Aorta (tissue), 5 donors: Measurements from ENCODE around the gene ACBD4. TPM values are rescaled to one million over a fixed set of nuclear protein-coding genes. Genes with fewer than 3 reads are reported as not detected.

Experiments
- ATAC-seq: fragments of 200-7000 bp; cut with Tn5 transposase; one replicate; pipeline ENCODE4 v1.9.1; 2022; ENCODE audit warnings: moderate library complexity; ENCODE audit not compliant: low FRiP score
- DNase-seq, 2 donors: peaks; one replicate each; pipeline ENCODE4 v3.0.0-alpha.2; 2020
- H3K27ac ChIP-seq, 2 donors: one replicate each; pipeline ENCODE4 v1.5.1; 2013; ENCODE audit warnings: low read length in 2 of 2, mild to moderate bottlenecking in 2 of 2, moderate library complexity in 2 of 2, control low read depth in 1 of 2, inconsistent platforms in 1 of 2, low read depth in 1 of 2
- H3K27me3 ChIP-seq, 2 donors: one replicate each; pipeline ENCODE4 v1.6.1; 2013; ENCODE audit warnings: control low read depth in 1 of 2, low read length in 1 of 2, mild to moderate bottlenecking in 1 of 2, moderate library complexity in 1 of 2; ENCODE audit not compliant: insufficient read depth in 2 of 2, control insufficient read depth in 1 of 2
- H3K36me3 ChIP-seq, 2 donors: one replicate each; pipeline ENCODE4 v1.6.1; 2013; ENCODE audit warnings: control low read depth in 1 of 2, low read length in 1 of 2, mild to moderate bottlenecking in 1 of 2; ENCODE audit not compliant: insufficient read depth in 2 of 2, control insufficient read depth in 1 of 2
- H3K4me1 ChIP-seq, 2 donors: one replicate each; pipeline ENCODE4 v1.6.1; 2013; ENCODE audit warnings: low read length in 2 of 2, control low read depth in 1 of 2, mild to moderate bottlenecking in 1 of 2, moderate library complexity in 1 of 2; ENCODE audit not compliant: insufficient read depth in 2 of 2, control insufficient read depth in 1 of 2
- H3K4me3 ChIP-seq, 2 donors: one replicate each; pipeline ENCODE4 v1.5.1; 2013; ENCODE audit warnings: low read length in 2 of 2, control low read depth in 1 of 2, mild to moderate bottlenecking in 1 of 2
- H3K9me3 ChIP-seq: one replicate; pipeline ENCODE4 v1.6.1; 2013; ENCODE audit warnings: mild to moderate bottlenecking, low read length; ENCODE audit not compliant: control insufficient read depth
- WGBS, 2 donors: extraction: QIAGEN DNeasy Blood & Tissue Kit; methylation state at CpG; one replicate each; pipeline ENCODE4 v1.1.7; 2013; 5-methylcytosine and 5-hydroxymethylcytosine counted together
- intact Hi-C, 2 donors: fragments of 100-400 bp; cut with DNase I; formaldehyde crosslinking; loops; one replicate each; pipeline versions ENCODE4 v1.14.2 to v1.15.0; 2022
- polyA plus RNA-seq, 2 donors: library from polyadenylated mRNA; stranded (reverse); fragments of 200-250 nt; gene quantifications; one replicate each; pipeline ENCODE4 v1.2.3, GENCODE V29; 2013
- total RNA-seq, 2 donors: library from RNA; stranded (reverse); fragmentation: NEBNext Ultra II Directional; extraction: Animal tissue kit (Norgen Biotek cat#: 25700); gene quantifications; one replicate each; pipeline ENCODE4 v1.2.1, GENCODE V29; 2021
- donor health status: healthy with polysubstance abuse.
- donor health status: Bipolar disorder and iron deficiency.
- donor health status: DM: no; HTN: no; CAD: no.
- donor health status: DM: no; HTN: no; CAD: no.
- donor health status: DM: yes; HTN: yes; CAD: no.

The ACBD4 gene
- total and polyA plus RNA-seq, 4 donors, result 16.1 to 69.7 (median 46.0) TPM

- Histone ChIP-seq H3K27me3 (no peaks in the 10 kb centered on the region), H3K4me1 (peaks cover 2 to 5% of the 10 kb centered on the region in 2 donors), H3K27ac (peak overlapping the region; percentile 62 to 66), H3K4me3 (no peak overlapping the region), H3K9me3 (no peaks in the 10 kb centered on the region), H3K36me3 (peaks cover 4 to 5% of the 10 kb centered on the region in 2 donors)
- WGBS, 2 donors, result 5 to 7% methylated on average over 6 of the region's 6 CpGs
- DNase-seq, result peak; percentile 92
- intact Hi-C loops, result loop anchor here in 1 of 2 donors (2.0 kb wide), 1 partner anchor 32 kb away; the partner anchor contains the start of gene NMT1
- peak; percentile 98 for ATAC-seq
These were observed 42.5 kb upstream of the ACBD4 start for GRCh38 chr17:45092911-45093430.

GRCh38 chr17:45093444-45094110 lies 41.9 kb upstream of the ACBD4 start:
- H3K4me1 ChIP-seq, result peaks cover 2 to 5% of the 10 kb centered on the region in 2 donors
- 25 to 27% methylated on average over 13 of the region's 13 CpGs for WGBS, 2 donors

GRCh38 chr17:45096141-45096540 lies 39.3 kb upstream of the ACBD4 start:
- no peak for ATAC-seq
- intact Hi-C loops, result loop anchor here (2.0 to 5.0 kb wide), 3 partner anchors 34 to 185 kb away; partner anchors contain the start of genes NMT1 (in 1 of the 2) and PLCD3 (in 1 of the 2)
- Histone ChIP-seq H3K27me3 (no peaks in the 10 kb centered on the region), H3K27ac (no peak overlapping the region), H3K4me1 (peaks cover 0 to 5% of the 10 kb centered on the region in 2 donors), H3K4me3 (no peak overlapping the region), H3K9me3 (no peaks in the 10 kb centered on the region), H3K36me3 (peaks cover 4 to 5% of the 10 kb centered on the region in 2 donors)
- DNase-seq, result no peak
- 68 to 73% methylated on average over 3 of the region's 3 CpGs for WGBS, 2 donors

More at GRCh38 chr17:45093444-45094110, 41.9 kb upstream of the ACBD4 start:
- no peak overlapping the region for H3K4me3 ChIP-seq
- peak; percentile 69 for ATAC-seq
- DNase-seq, result no peak
- no peaks in the 10 kb centered on the region for H3K27me3 ChIP-seq
- H3K36me3 ChIP-seq, result peaks cover 4 to 5% of the 10 kb centered on the region in 2 donors
- H3K9me3 ChIP-seq, result no peaks in the 10 kb centered on the region
- peak overlapping the region; percentile 62 to 66 for H3K27ac ChIP-seq
- intact Hi-C loops, result loop anchor here in 1 of 2 donors (2.0 kb wide), 1 partner anchor 33 kb away; the partner anchor contains the start of gene NMT1

DNA sequence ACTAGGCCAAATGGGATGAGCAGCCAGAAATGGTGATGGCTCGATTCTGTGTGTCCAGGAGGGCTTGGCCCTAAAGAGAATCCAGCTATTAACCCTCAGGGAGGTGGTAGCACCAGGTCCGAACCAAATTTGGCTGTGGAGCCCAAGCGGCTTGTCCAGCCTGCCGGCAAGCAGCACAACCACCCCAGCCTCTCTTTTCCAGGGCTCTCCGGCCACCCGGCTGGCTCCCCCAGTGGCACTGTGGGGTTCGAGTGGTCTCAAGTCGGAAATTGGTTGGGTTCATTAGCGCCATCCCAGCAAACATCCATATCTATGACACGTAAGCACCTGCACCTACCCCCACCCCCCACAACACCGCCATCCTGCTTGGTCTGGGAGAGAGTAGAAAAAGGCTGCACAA lies 38.6 kb upstream of the ACBD4 start:
- H3K4me1 ChIP-seq, result peaks cover 0 to 2% of the 10 kb centered on the region in 2 donors
- DNase-seq, result no peak
- no peaks in the 10 kb centered on the region for H3K27me3 ChIP-seq
- intact Hi-C loops, result loop anchor here (2.0 to 5.0 kb wide), 3 partner anchors 35 to 186 kb away; partner anchors contain the start of genes NMT1 (in 1 of the 2) and PLCD3 (in 1 of the 2)
- no peaks in the 10 kb centered on the region for H3K9me3 ChIP-seq
- H3K27ac ChIP-seq, result no peak overlapping the region
- H3K36me3 ChIP-seq, result peaks cover 4 to 5% of the 10 kb centered on the region in 2 donors
- ATAC-seq, result no peak
- H3K4me3 ChIP-seq, result no peak overlapping the region
- 89 to 96% methylated on average over 11 of the region's 11 CpGs for WGBS, 2 donors

DNA sequence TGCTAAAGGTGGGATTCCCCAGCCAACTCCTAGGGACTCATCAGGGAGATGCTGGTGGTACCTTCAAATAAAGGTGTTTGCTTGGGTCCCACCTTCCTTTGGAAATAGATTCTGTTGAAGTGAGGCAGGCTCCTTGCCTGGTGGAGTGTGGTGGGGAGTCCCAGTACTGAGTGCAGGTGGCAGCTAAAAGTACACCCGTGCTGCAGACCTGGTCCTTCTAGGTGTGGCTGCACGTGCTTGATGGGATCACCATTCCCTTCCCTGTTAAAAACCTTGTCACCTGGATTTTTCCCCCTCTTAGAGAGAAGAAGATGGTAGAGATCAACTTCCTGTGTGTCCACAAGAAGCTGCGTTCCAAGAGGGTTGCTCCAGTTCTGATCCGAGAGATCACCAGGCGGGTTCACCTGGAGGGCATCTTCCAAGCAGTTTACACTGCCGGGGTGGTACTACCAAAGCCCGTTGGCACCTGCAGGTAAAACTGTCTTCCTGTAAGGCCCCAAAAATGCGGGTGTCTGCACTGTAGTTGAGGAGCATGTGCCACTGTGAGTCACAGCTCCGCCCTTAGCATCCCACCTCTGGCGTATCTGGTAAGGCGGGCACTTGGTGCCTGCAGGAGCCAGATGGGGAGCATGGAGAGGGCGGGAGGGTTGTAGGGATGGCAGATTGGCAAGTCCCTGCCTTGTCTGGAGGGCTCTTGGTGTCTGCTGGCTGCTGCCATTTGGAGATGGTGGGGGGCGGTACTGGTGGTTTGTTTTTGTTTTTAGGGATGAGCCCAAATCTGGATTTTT lies 37.2 kb upstream of the ACBD4 start:
- H3K36me3 ChIP-seq, result peaks cover 4 to 10% of the 10 kb centered on the region in 2 donors
- H3K4me1 ChIP-seq, result no peaks in the 10 kb centered on the region
- ATAC-seq (no peak), DNase-seq (no peak)
- no peak overlapping the region for H3K4me3 ChIP-seq
- WGBS, 2 donors, result 64 to 71% methylated on average over 13 of the region's 13 CpGs
- peak overlapping the region in 1 of 2 donors; percentile 44 for H3K27ac ChIP-seq
- no peaks in the 10 kb centered on the region for H3K9me3 ChIP-seq
- H3K27me3 ChIP-seq, result no peaks in the 10 kb centered on the region
- intact Hi-C loops, result loop anchor here (2.0 to 5.0 kb wide), 4 partner anchors 34 to 75 kb away; partner anchors contain the start of genes PLCD3 (in 2 of the 2) and NMT1 (in 1 of the 2)

- H3K36me3 ChIP-seq, result peaks cover 4 to 13% of the 10 kb centered on the region in 2 donors
- no peaks in the 10 kb centered on the region for H3K9me3 ChIP-seq
- DNase-seq (peak; percentile 93 to 96), ATAC-seq (peak; percentile 91)
- H3K27ac ChIP-seq, result peak overlapping the region in 1 of 2 donors; percentile 44
- intact Hi-C loops, result loop anchor here (2.0 to 5.0 kb wide), 4 partner anchors 33 to 76 kb away; partner anchors contain the start of genes PLCD3 (in 2 of the 2) and NMT1 (in 1 of the 2)
- no peaks in the 10 kb centered on the region for H3K27me3 ChIP-seq
- no peaks in the 10 kb centered on the region for H3K4me1 ChIP-seq
- H3K4me3 ChIP-seq, result no peak overlapping the region
- WGBS, 2 donors, result 32% methylated on average over 9 of the region's 9 CpGs
These were observed 36.4 kb upstream of the ACBD4 start for GRCh38 chr17:45098869-45099616.

DNA sequence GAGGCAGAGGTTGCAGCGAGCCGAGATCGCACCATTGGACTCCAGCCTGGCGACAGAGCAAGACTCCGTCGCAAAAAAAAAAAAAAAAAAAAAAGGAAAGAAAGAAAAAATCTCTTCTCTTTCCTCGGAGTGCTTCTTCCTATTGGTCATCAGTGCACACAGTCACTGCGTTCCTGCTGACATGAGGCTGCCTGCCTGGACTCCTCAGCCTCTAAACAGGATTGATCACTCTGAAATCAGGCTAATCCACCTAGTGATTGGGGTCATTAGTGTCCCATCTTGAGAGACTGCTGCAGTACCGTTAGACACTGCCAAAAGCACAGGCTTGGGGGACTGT lies 34.0 kb upstream of the ACBD4 start:
- no peaks in the 10 kb centered on the region for H3K9me3 ChIP-seq
- H3K4me1 ChIP-seq, result no peaks in the 10 kb centered on the region
- no peaks in the 10 kb centered on the region for H3K27me3 ChIP-seq
- 47% methylated on average over 6 to 9 of the region's 9 CpGs for WGBS, 2 donors
- H3K36me3 ChIP-seq, result peaks cover 11 to 20% of the 10 kb centered on the region in 2 donors
- peak overlapping the region in 1 of 2 donors; percentile 4 for H3K27ac ChIP-seq
- no peak for ATAC-seq
- H3K4me3 ChIP-seq, result no peak overlapping the region
- no peak for DNase-seq
- intact Hi-C loops, result loop anchor here in 1 of 2 donors (5.0 kb wide), 1 partner anchor 179 kb away; no protein-coding TSS in a partner anchor
